Parathyroid adenoma (tissue), 2 donors: ENCODE measurements around the gene TTC33.

Experiments used
- H2AFZ ChIP-seq: fragments of 300-600 bp; sonication (generic); one replicate; pipeline ENCODE4 v1.7.0; 2017; ENCODE audit warnings: antibody characterized with exemption, mild to moderate bottlenecking
- H3K27ac ChIP-seq: fragments of 300-600 bp; sonication (generic); one replicate; pipeline ENCODE4 v1.7.0; 2017
- H3K27me3 ChIP-seq: fragments of 300-600 bp; sonication (generic); one replicate; pipeline ENCODE4 v1.7.0; 2017; ENCODE audit warnings: low read length; ENCODE audit not compliant: control insufficient read depth, insufficient read depth
- H3K36me3 ChIP-seq: fragments of 300-600 bp; sonication (generic); one replicate; pipeline ENCODE4 v1.7.0; 2017; ENCODE audit warnings: low read length; ENCODE audit not compliant: control insufficient read depth, insufficient read depth
- H3K4me1 ChIP-seq: fragments of 300-600 bp; sonication (generic); one replicate; pipeline ENCODE4 v1.7.0; 2017; ENCODE audit warnings: control low read depth
- H3K4me2 ChIP-seq: fragments of 300-600 bp; sonication (generic); one replicate; pipeline ENCODE4 v1.7.0; 2017; ENCODE audit warnings: low read length
- H3K4me3 ChIP-seq: fragments of 300-600 bp; sonication (generic); one replicate; pipeline ENCODE4 v1.7.0; 2017; ENCODE audit warnings: low read depth, low read length
- H3K79me2 ChIP-seq: fragments of 300-600 bp; sonication (generic); one replicate; pipeline ENCODE4 v1.7.0; 2017; ENCODE audit warnings: control low read depth
- H3K9ac ChIP-seq: fragments of 300-600 bp; sonication (generic); one replicate; pipeline ENCODE4 v1.7.0; 2017; ENCODE audit warnings: mild to moderate bottlenecking
- H3K9me3 ChIP-seq: fragments of 300-600 bp; sonication (generic); one replicate; pipeline ENCODE4 v1.7.0; 2017; ENCODE audit warnings: low read length; ENCODE audit not compliant: control insufficient read depth
- TF ChIP-seq, protein P1 (sequence below): fragments of 300-600 bp; sonication (generic); IDR thresholded peaks from one replicate; pipeline ENCODE4 v1.7.0; 2017; ENCODE audit warnings: antibody characterized with exemption, mild to moderate bottlenecking
- donor health status: primary hyperparathyroidism.

Gene TTC33

GRCh38 chr5:40514976-40515375, 240.8 kb downstream of the TTC33 start:
- no peaks in the 10 kb centered on the region for H3K9me3 ChIP-seq
- H3K27me3 ChIP-seq, result no peaks in the 10 kb centered on the region
- no peaks in the 10 kb centered on the region for H3K4me1 ChIP-seq
- H3K4me2 ChIP-seq, result no peak overlapping the region
- no peak overlapping the region for H3K9ac ChIP-seq
- no peaks in the 10 kb centered on the region for H3K36me3 ChIP-seq
- TF ChIP-seq, protein P1, sequence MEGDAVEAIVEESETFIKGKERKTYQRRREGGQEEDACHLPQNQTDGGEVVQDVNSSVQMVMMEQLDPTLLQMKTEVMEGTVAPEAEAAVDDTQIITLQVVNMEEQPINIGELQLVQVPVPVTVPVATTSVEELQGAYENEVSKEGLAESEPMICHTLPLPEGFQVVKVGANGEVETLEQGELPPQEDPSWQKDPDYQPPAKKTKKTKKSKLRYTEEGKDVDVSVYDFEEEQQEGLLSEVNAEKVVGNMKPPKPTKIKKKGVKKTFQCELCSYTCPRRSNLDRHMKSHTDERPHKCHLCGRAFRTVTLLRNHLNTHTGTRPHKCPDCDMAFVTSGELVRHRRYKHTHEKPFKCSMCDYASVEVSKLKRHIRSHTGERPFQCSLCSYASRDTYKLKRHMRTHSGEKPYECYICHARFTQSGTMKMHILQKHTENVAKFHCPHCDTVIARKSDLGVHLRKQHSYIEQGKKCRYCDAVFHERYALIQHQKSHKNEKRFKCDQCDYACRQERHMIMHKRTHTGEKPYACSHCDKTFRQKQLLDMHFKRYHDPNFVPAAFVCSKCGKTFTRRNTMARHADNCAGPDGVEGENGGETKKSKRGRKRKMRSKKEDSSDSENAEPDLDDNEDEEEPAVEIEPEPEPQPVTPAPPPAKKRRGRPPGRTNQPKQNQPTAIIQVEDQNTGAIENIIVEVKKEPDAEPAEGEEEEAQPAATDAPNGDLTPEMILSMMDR, result no peak
- H3K27ac ChIP-seq, result no peak overlapping the region
- no peak overlapping the region for H3K4me3 ChIP-seq
- H2AFZ ChIP-seq, result no peak overlapping the region
- H3K79me2 ChIP-seq, result no peaks in the 10 kb centered on the region

DNA sequence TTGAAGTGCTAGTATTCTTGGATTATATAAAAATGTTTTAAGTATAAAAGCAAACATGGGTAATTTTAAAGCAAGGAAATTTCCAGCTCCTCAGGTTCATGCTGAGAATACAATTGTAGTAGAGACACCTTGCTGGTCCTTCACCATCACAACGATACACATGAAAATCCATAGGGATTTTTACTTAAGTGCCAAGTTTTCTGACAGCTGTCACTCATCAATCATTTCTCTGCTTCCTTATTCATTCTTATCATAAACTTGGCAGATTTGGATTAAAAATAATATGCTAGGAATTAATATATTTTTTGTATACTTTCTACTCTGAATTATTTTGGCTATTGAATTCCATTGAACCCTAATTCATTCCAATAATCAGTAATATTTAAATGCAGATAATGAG, 244.0 kb downstream of the TTC33 start:
- TF ChIP-seq, protein P1, result no peak
- Histone ChIP-seq H3K4me2 (no peak overlapping the region), H2AFZ (no peak overlapping the region), H3K79me2 (no peaks in the 10 kb centered on the region), H3K4me3 (no peak overlapping the region), H3K9ac (no peak overlapping the region), H3K27ac (no peak overlapping the region), H3K36me3 (no peaks in the 10 kb centered on the region), H3K4me1 (no peaks in the 10 kb centered on the region), H3K9me3 (no peaks in the 10 kb centered on the region), H3K27me3 (no peaks in the 10 kb centered on the region)

GRCh38 chr5:40507095-40507494, 248.7 kb downstream of the TTC33 start:
- no peaks in the 10 kb centered on the region for H3K4me1 ChIP-seq
- no peak overlapping the region for H3K4me3 ChIP-seq
- TF ChIP-seq, protein P1, result no peak
- H3K36me3 ChIP-seq, result no peaks in the 10 kb centered on the region
- no peak overlapping the region for H2AFZ ChIP-seq
- no peak overlapping the region for H3K4me2 ChIP-seq
- H3K9ac ChIP-seq, result no peak overlapping the region
- H3K27ac ChIP-seq, result no peak overlapping the region
- no peaks in the 10 kb centered on the region for H3K9me3 ChIP-seq
- H3K27me3 ChIP-seq, result no peaks in the 10 kb centered on the region
- no peaks in the 10 kb centered on the region for H3K79me2 ChIP-seq

DNA sequence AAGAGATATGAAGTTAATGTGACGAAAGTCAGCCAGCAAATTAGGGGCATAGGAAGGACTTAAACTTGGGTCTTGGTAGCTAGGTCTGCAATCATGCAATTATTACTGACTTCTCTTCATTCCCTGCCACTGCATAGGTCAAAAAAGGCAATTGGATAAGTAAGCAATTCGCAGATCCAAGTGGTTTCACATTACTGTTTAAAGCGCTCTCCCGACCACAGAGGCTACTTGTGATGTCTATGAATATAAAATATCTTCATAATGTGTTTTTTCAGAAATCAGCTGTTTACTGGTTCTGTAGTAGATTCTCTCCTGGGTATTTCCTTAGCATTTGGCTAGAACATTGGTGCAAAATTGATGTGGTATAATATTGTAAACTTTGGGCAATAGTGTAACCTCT, 250.7 kb downstream of the TTC33 start:
- Histone ChIP-seq H3K4me3 (no peak overlapping the region), H3K27ac (no peak overlapping the region), H3K4me2 (no peak overlapping the region), H3K36me3 (no peaks in the 10 kb centered on the region), H2AFZ (no peak overlapping the region), H3K9me3 (no peaks in the 10 kb centered on the region), H3K27me3 (no peaks in the 10 kb centered on the region), H3K9ac (no peak overlapping the region), H3K79me2 (no peaks in the 10 kb centered on the region), H3K4me1 (no peaks in the 10 kb centered on the region)
- TF ChIP-seq, protein P1, result no peak

- Histone ChIP-seq H3K79me2 (no peaks in the 10 kb centered on the region), H3K36me3 (no peaks in the 10 kb centered on the region), H3K4me2 (no peak overlapping the region), H3K4me3 (no peak overlapping the region), H3K27me3 (no peaks in the 10 kb centered on the region), H3K4me1 (no peaks in the 10 kb centered on the region), H3K9ac (no peak overlapping the region), H3K27ac (no peak overlapping the region), H2AFZ (no peak overlapping the region), H3K9me3 (no peaks in the 10 kb centered on the region)
- TF ChIP-seq, protein P1, result no peak
Observed at GRCh38 chr5:40503439-40503838, 252.3 kb downstream of the TTC33 start.
